ENCODE data around the gene SDCCAG8.

GRCh38 chr1:243471754-243472745, 216.2 kb downstream of the SDCCAG8 start:
- TF ChIP-seq CTCF (IDR thresholded peaks at IDR 0.05) = no peak
- no peak for TF ChIP-seq POLR2A (IDR thresholded peaks at IDR 0.05)

Measured in esophagus squamous epithelium (tissue), 4 donors.